ENCODE data around the gene QRICH2.
"Not testable (repeated sequence)": the region's sequence is repeated elsewhere in the genome, so short reads cannot be mapped to it uniquely, and the experiment has no call there.

Gene QRICH2

GRCh38 chr17:76277300-76278267 is 30.5 kb downstream of the QRICH2 start:
- DNase-seq: no peak

GRCh38 chr17:76276461-76277299 is 31.4 kb downstream of the QRICH2 start:
- DNase-seq: no peak

DNA sequence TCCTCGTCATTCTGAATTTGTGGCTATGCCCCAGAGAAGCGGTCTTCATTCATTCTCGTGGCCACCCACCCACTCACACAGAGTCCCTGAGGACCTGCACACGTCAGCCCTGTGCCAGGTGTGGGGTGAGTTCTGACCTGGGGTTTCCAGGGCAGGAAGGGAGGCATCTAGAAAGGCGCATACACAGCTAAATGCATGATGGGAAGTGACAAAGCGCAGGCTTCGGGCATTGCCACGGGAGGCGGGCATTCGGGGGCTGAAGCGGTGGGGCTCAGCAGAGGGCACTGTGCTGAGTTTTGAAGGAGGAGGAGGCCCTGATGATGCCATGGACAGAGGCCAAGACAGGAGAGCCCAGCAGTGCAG is 32.0 kb downstream of the QRICH2 start:
- no peak for DNase-seq

DNA sequence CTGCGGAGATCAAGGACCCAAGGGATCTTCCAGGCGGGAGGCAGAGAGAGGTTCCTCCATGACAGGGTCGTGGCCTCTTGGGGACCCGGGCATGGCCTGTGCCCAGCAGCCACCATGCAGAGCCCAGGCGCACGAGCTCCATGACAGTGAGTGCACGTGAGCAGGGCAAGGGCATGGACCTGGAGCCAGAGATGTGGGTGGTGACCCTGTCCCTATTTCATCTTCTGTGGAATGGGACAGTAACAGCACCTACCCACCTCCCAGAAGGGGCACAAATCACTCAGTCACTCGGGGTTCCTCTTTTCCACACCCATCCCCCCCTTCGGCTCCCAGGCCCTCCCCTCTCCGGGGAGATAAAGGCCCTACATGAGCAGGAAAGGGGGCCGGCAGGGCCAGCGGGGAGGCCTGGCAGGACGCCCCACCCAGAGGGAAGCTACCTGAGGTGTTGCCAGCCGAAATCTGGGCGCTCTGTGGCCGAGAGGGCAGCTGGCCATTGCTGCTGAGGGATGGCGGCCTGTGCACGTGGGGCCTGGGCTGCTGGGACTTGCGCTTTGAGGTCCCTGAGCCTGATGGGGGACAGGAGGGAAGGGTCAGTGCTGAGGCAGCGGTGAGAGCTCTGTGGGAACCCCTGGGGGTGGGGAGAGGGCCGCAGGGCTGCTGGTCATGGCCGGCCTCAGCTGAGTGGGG is 32.6 kb downstream of the QRICH2 start:
- no peak for DNase-seq

GRCh38 chr17:76274112-76274956 is 33.7 kb downstream of the QRICH2 start:
- DNase-seq: no peak

DNA sequence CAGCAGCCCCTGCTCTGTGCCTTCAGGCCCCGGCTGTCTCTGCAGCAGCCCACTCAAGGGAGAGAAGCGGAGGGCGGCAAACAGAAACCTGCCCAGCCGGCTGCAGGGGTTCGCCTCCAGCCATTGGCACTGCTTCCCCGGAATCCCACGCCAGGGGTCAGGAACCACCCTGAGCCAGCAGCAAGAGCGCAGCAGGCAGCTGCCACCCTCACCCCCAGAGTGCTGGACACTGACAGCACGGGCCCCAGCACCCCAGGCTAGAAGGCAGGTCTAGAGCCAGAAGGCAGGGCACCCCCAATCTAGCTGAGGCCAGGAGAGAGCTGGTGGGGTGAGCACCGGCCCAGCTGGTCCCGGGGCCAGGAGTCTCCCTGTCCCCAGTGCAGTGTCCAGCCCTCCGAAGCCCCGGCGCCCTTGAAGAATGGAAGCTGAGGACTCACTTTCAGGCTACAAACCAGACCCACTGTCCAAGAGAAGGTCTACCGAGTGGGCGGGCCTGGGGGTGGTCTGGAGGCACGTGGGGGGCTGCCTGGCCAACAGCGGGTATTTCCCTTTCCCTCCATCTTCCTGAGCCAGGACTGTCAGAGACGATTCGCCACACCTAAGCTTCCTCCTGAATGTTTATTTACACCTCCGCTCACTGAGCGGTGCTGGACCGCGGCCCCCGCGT is 34.5 kb downstream of the QRICH2 start:
- DNase-seq: no peak

- DNase-seq: no peak
Observed at GRCh38 chr17:76272541-76273444, 35.3 kb downstream of the QRICH2 start.

- DNase-seq: no peak
Observed at GRCh38 chr17:76271669-76272540, 36.2 kb downstream of the QRICH2 start.

DNA sequence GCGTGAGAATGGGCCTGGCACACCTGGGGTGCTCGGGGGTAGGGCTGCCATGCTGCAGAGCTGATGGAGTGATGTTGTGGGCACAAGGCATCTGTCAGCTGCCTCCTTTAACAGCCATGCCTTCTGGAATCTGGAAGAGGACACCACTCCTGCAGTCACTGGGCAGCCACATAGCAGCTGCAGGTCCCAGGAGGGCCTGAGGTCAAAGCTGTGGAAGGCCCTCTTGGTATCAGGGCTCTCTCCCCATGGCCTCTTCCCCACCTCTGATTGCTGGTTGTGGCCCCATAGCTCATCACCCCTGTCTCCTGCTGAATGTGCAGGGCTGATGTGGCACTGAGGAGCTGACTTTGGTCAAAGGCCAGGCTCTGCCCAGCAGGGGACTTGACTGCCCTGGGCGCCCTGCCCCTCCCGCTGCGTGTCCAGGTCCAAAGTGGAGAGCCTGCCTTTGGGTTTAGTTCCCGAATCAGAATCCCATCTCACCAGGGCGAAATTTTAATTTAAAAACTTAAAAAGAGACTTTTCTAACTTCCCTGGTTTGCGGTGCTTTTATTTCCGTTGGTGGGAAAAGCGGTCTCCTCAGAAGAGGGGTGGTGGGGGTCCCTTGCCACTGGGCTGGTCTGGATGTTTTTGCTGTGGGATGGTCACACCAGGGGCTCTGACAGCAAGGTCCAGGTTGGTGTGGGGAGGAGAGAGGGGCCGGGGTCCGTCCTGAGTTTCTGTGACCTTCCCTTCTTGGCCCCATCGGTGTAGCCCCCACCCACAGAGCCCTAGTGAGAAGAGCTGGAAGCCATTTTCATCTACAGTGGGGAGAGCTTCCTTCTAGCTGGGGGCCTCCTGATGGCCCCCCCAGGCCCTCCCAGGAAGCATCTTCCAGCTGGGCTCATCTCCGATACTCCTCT is 37.1 kb downstream of the QRICH2 start:
- DNase-seq: no peak

DNA sequence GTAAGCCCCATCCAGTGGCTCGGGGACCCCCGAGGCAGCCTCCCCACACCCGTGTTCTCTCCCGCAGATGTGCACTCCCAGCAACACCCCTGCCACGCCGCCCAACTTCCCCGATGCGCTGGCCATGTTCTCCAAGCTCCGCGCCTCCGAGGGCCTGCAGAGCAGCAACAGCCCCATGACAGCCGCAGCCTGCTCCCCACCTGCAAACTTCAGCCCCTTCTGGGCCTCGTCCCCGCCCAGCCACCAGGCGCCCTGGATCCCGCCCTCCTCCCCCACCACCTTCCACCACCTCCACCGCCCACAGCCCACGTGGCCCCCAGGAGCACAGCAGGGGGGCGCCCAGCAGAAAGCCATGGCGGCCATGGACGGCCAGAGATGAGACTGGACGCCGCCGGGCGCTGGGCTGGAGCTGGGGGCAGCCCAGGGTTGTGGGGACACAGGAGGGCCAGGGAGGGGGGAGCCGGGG is 37.9 kb downstream of the QRICH2 start:
- no peak for DNase-seq

DNA sequence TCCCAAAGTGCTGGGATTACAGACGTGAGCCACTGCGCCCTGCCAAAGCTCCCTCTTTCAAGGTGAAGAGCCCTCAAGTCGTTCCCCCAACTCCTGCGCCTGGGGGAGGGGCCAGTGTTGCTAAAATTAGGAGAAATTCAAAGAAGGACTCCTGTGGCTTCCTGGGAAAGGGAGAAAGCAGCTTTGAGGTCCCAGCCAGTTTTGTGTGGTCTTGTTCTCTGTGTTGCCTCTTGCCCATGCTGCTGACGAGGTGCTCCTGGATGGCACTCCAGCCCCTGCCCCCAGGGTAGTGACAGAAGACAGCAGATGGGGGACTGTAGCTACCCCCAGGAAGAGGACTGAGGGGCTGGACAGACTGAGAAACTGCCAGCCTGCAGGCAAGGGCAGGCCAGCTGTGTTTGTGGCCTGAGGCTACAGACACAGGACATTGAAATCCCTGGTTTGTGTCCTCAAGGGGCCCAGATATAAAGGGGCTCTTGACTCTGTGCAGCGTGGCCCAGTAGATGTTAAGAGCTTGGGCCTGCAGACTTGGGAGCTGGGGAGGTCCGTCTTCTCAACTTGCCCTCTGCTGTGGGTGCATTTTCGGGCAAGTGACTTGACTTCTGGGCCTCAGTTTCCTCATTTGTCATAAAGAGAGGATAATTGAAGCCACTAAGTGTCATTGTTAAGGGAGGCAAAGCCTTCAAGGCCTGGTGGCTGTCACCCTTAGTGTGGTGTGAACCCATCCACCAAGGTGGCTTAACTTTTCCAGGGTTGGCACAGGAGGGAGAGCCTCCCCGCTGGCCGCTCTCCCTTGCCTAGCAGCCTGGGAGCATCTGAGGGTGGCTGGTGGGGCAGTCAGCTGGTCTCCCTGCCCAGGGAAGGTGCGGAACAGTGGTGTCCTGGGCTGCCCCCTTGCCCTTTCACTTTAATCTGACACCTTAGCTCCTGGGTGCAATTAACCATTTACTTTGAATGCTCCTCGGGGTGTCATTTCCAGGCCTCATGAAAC is 38.8 kb downstream of the QRICH2 start:
- no peak for DNase-seq

GRCh38 chr17:76268015-76268749 is 39.9 kb downstream of the QRICH2 start:
- no peak for DNase-seq

- DNase-seq: not testable (repeated sequence)
Observed at GRCh38 chr17:76267581-76268001, 40.5 kb downstream of the QRICH2 start.

DNA sequence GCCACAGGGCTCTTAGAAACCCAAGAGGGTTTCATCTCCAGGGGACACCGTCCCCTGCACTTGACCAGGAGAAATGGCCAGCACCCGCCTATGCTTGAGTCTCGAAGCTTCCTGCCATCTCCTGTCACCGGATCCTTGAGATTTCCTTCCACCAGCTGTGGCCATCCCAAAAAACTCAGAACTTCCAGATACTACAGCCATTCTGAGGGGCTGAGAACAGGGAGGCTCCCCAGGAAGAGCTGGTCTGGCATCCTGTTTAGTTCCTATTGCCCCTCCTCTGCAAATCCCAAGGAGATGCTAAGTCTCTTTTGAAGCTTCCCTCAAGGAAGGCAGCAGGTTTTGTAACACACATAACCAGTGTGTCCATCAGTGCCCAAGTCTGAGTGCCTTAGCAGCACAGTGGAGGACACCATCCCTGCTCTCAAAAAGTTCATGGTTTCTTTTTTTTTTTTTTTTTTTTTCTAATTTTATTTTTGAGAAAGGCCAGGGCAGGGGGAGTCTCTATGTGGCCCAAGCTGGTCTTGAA is 41.0 kb downstream of the QRICH2 start:
- DNase-seq: no peak

DNA sequence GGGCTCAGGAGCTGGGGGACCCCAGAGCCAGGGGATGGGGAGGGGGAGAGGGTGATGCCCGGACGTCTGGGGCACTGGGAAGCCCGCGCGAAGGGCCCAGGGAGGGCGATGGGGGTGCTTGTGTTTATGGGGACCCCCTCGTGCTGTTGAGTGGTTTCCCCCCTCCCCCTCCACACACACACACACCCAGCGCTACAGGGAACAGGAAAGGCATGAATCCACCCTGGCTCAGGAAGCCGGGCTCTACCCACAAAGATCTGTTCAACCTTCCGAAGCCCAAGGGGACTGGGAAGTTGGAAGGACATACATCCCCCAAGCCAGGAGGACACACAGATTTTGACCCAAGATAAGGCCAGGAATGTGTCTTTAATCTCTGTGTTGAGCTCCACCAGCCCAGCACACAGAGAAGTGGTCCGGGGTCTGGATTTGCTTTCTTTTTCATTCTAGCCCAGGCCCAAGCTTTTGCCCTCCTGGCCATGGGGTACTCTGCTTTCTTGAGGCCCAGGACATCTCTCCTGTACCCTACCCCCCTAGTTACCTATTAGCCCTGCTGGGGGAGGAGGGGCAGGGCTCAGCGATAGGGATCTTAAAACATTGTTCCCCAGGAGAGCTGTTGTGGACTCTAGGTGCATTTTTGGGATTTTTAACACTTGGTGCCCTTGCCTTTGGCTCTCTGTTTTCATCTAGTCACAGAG is 41.7 kb downstream of the QRICH2 start:
- DNase-seq: no peak
